DMS53 treated with DMSO at 0.1 percent for 48 hours (cell line): Measurements from ENCODE around the gene SLC35F6.
A peak's percentile ranks its signal among the peaks of the same experiment; 100 is the strongest.
"Not testable (repeated sequence)": the region's sequence is repeated elsewhere in the genome, so short reads cannot be mapped to it uniquely, and the experiment has no call there.

Experiments used
- DNase-seq: peaks from one replicate; lab custom pipeline; 2025; ENCODE audit not compliant: unreplicated experiment; lab: John Stamatoyannopoulos, UW

The SLC35F6 gene

GRCh38 chr2:26780203-26780760 lies 16.2 kb downstream of the SLC35F6 start:
- no peak for DNase-seq

GRCh38 chr2:26782876-26783704 lies 19.0 kb downstream of the SLC35F6 start:
- no peak for DNase-seq

- no peak for DNase-seq
Observed at GRCh38 chr2:26784570-26785234, 20.6 kb downstream of the SLC35F6 start.

- DNase-seq, result peak; percentile 93
Observed at GRCh38 chr2:26785431-26786206, 21.5 kb downstream of the SLC35F6 start, which contains the start of gene CENPA. TSS of gene CENPA (plus strand) at chr2:26786056. CDS start at chr2:26786197, 141 bp downstream.

- DNase-seq, result no peak
Observed at GRCh38 chr2:26786207-26787028, 22.3 kb downstream of the SLC35F6 start.

- DNase-seq, result no peak
Observed at GRCh38 chr2:26792720-26793119, 28.6 kb downstream of the SLC35F6 start.

- no peak for DNase-seq
Observed at GRCh38 chr2:26793518-26793917, 29.4 kb downstream of the SLC35F6 start.

- DNase-seq, result not testable (repeated sequence)
Observed at GRCh38 chr2:26795135-26795534, 31.1 kb downstream of the SLC35F6 start.

- no peak for DNase-seq
Observed at GRCh38 chr2:26801328-26801727, 37.2 kb downstream of the SLC35F6 start.

GRCh38 chr2:26801796-26802195 lies 37.7 kb downstream of the SLC35F6 start:
- no peak for DNase-seq

- DNase-seq, result no peak
Observed at GRCh38 chr2:26805241-26805676, 41.2 kb downstream of the SLC35F6 start.

GRCh38 chr2:26807788-26808460 lies 43.8 kb downstream of the SLC35F6 start:
- DNase-seq, result no peak

GRCh38 chr2:26809211-26809610 lies 45.1 kb downstream of the SLC35F6 start:
- DNase-seq, result no peak

GRCh38 chr2:26809876-26810577 lies 45.9 kb downstream of the SLC35F6 start:
- DNase-seq, result no peak

- no peak for DNase-seq
Observed at GRCh38 chr2:26811261-26811660, 47.2 kb downstream of the SLC35F6 start.

GRCh38 chr2:26811791-26812694 lies 48.0 kb downstream of the SLC35F6 start:
- DNase-seq, result no peak

- DNase-seq, result no peak
Observed at GRCh38 chr2:26812731-26813130, 48.6 kb downstream of the SLC35F6 start.
